Lower leg skin (tissue), 4 donors: ENCODE data around the gene TTC34. TPM values are rescaled to one million over a fixed set of nuclear protein-coding genes. Genes with fewer than 3 reads are reported as not detected.

Source experiments
- DNase-seq, 2 donors: peaks; one replicate each; pipeline ENCODE4 v3.0.0-alpha.2; 2019; ENCODE audit warnings: low spot score in 2 of 2
- H3K4me3 ChIP-seq: fragments of 200-600 bp; sonication (generic); 2 replicates; pipeline ENCODE4 v1.5.1; 2017; ENCODE audit warnings: mild to moderate bottlenecking, low read depth; ENCODE audit not compliant: poor library complexity, severe bottlenecking
- CTCF ChIP-seq, 3 donors: fragments of 450-650 bp; IDR thresholded peaks; one replicate each; pipeline ENCODE4 v1.5.1; 2016; ENCODE audit warnings: antibody characterized with exemption in 3 of 3, mild to moderate bottlenecking in 3 of 3, moderate library complexity in 2 of 3
- POLR2A ChIP-seq, 2 donors: fragments of 450-650 bp; IDR thresholded peaks; one replicate each; pipeline ENCODE4 v1.6.1; 2016 to 2017; ENCODE audit warnings: antibody characterized with exemption in 2 of 2, mild to moderate bottlenecking in 1 of 2, moderate library complexity in 1 of 2
- WGBS, 2 donors: methylation state at CpG; one replicate each; pipeline ENCODE4 v1.1.5; 2018; 5-methylcytosine and 5-hydroxymethylcytosine counted together
- intact Hi-C: fragments of 100-400 bp; cut with DNase I; formaldehyde crosslinking; loops from one replicate; pipeline ENCODE4 v1.15.0; 2023; ENCODE audit warnings: low total_unique reads
- total RNA-seq, 4 donors: library from RNA; depleted of rRNA; stranded (reverse); fragments of >200 nt; gene quantifications; one replicate each; pipeline ENCODE4 v1.1.0, GENCODE V29; 2016

TTC34 gene
- total RNA-seq, 4 donors from 2014 or later = 0.07 to 0.23 (median 0.17) TPM

DNA sequence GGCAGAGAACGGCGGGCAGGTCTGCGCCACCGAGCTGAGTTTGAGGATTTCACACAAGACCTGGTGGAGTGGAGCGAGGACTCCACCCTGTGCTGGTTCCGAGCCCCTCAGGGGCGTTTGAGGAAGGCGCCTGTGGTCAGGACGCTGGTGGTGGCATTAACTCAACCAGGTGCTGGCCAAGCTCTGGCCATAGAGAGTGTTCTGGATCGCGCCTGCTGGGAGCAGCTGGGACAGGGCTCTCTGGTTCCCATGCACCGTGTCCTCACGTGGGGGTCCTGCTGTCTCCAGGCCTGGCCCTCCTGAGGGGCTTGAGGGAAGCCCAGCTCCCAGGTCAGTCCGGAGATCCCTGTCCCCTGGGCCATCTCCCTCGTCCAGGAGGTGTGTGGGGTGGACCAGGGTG, 24.8 kb upstream of the TTC34 start:
- no peak overlapping the region for H3K4me3 ChIP-seq
- intact Hi-C loops = no loop called here
- TF ChIP-seq CTCF (IDR thresholded peaks at IDR 0.05) (no peak), POLR2A (IDR thresholded peaks at IDR 0.05) (no peak)
- WGBS, 2 donors = 63 to 77% methylated on average over 11 to 15 of the region's 15 CpGs
- no peak for DNase-seq

DNA sequence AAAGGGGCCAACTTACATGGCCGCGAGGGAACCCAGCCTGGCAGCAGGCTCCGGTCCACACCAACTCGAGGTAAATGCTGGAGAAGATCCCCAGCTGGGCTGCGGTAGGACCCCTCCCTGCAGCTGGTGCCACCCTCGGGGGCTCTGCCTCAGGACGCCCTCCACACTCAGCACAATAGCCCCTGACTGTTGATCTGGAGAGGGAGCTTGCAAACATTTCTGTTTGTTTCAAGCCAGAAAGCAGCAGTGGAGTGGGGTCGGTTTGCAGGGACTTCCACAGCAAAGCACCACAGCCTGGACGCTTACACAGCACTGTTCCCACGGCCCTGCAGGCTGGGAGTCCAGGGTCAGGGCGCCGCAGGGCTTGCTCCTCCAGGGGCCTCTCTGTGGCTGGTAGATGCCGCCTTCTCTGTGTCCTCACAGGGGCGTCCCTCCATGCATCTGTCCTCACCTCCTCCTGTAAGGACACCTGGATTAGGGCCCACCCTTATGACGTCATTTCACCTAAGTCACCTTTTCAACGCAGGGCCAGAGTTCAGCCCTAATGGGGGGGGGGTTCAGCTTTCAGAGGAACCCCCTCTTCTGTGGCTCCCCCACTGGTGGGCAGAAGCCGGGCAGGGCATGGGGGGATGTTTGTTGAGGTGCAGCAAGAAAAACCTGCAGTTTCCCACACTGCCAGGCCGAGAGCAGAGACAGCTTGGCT, 24.1 kb upstream of the TTC34 start:
- TF ChIP-seq POLR2A (IDR thresholded peaks at IDR 0.05) (no peak), CTCF (IDR thresholded peaks at IDR 0.05) (no peak)
- no peak for DNase-seq

DNA sequence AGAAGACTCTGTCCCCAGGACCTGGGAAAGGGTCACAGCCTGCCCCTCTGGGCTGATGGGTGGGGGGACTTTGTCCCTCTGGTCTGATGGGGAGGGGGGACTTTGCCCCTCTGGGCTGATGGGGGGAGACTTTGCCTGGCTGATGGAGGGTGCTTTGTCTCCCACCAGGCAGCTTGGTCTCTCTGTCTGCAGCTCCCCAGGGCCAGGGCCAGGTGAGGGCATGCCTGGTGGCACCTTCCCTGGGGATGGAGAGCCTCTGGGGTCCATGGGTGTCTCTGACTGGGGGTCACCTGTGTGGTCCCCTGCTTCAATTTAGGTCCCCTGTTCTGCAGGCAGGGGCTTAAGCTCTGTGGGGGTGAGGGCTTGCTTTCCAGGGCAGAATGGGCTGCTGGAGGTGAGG, 23.5 kb upstream of the TTC34 start:
- no peak overlapping the region for H3K4me3 ChIP-seq
- DNase-seq = no peak
- intact Hi-C loops = no loop called here
- TF ChIP-seq CTCF (IDR thresholded peaks at IDR 0.05) = no peak
- TF ChIP-seq POLR2A (IDR thresholded peaks at IDR 0.05) = no peak

More for the DNA sequence above, 24.1 kb upstream of the TTC34 start:
- WGBS, 2 donors = 70 to 74% methylated on average over 16 to 18 of the region's 18 CpGs
- H3K4me3 ChIP-seq = no peak overlapping the region
- intact Hi-C loops = no loop called here

GRCh38 chr1:2823921-2824610, 22.6 kb upstream of the TTC34 start:
- intact Hi-C loops = no loop called here
- TF ChIP-seq POLR2A (IDR thresholded peaks at IDR 0.05) = no peak
- no peak for TF ChIP-seq CTCF (IDR thresholded peaks at IDR 0.05)
- 66 to 68% methylated on average over 21 to 22 of the region's 22 CpGs for WGBS, 2 donors

DNA sequence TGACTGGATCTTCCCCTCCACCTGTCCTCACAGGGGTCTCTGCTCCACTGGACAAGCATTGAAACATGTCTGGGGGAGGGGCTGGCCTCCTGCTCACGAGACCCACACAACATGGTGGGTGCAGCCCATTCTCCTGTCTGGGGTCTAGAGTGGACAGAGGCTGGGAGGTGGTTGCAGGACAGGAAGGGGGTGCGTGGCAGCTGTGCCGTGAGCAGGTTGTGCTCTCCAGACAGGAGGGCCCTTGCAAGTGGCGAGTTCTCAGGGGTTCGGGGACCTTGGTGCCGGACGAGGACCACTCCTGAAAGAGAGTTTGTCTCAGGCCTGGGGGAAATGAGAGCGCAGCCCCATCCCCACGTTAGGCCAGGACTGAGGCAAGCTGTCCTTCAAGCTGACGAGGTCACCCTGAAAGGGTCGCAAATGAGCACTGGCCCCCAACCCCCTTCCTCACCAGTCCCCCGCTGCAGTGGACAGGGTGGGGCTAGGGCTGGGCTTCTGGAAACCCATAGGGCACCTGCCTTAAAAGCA, 21.2 kb upstream of the TTC34 start:
- intact Hi-C loops = no loop called here
- no peak for DNase-seq

More at GRCh38 chr1:2823921-2824610, 22.6 kb upstream of the TTC34 start:
- DNase-seq = no peak
- no peak overlapping the region for H3K4me3 ChIP-seq

More for the DNA sequence above, 21.2 kb upstream of the TTC34 start:
- WGBS, 2 donors = 81 to 87% methylated on average over 12 of the region's 12 CpGs
- no peak overlapping the region for H3K4me3 ChIP-seq
- TF ChIP-seq CTCF (IDR thresholded peaks at IDR 0.05) (no peak), POLR2A (IDR thresholded peaks at IDR 0.05) (no peak)
